Measurements from ENCODE around the gene RAB22A.

Gene RAB22A

DNA sequence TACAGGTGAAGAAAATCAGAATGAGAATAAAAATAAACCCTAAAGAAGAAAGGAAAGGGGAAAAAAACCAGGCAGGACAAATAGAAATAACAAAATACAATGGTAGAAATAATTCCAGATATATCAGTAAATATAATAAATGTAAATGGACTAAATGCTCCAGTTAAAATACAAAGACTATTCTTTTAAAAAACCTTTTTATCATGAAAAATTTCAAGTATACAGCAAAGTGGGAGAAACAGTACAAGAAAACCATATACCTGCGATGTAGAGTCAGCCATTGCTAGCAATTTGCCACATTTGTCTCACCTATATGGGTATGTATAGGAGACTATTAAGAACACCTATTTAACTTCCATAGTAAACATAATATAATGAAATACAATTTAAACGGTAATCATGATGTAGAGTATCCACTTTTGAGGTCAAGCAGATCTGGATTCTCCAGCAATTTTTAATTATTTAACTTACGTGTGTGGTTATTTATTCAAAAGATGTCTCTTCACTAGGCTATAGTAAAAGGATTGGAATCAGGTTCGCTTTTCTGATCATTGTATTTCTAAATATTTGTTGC lies 78.6 kb downstream of the RAB22A start:
- in situ Hi-C loops (cut with HindIII; ENCODE audit: low pct_unique_long_range_greater_than_20kb, low sequenced_read_pairs) = no loop called here
- DNase-seq (ENCODE audit: low read depth in 1 of 2, low spot score in 1 of 2) = no peak

DNA sequence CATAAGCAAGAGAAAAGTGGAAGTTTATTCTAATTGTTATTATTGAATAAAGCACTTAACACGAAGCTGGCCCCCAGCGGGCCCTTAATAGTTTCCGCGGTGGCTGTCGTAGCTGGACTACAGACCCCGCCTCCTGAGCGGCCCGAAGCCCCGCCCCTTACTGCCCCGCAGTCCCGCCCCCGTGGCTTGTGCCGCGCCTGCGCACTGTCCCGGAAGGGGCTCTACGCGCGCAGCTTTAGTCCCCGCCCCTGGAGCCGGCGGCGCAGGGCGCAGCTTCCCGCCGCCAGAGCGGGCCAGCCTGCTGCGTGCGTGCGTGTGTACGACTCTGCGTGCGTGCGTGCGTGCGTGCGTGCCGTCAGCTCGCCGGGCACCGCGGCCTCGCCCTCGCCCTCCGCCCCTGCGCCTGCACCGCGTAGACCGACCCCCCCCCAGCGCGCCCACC lies 79.4 kb downstream of the RAB22A start, which contains the start of gene VAPB:
VAPB (plus strand) TSS at position 348 of the 442 bp plus-strand sequence. CDS start 231 bp downstream, outside the sequence.
- DNase-seq (ENCODE audit: low read depth in 1 of 2, low spot score in 1 of 2) = peak; percentile 81 to 98
- TF ChIP-seq JUND (IDR thresholded peaks at IDR 0.05; ENCODE audit: low read depth) = no peak
- in situ Hi-C loops (cut with HindIII; ENCODE audit: low pct_unique_long_range_greater_than_20kb, low sequenced_read_pairs) = no loop called here

More for the DNA sequence above, 78.6 kb downstream of the RAB22A start:
- TF ChIP-seq JUND (IDR thresholded peaks at IDR 0.05; ENCODE audit: low read depth) = no peak

DNA sequence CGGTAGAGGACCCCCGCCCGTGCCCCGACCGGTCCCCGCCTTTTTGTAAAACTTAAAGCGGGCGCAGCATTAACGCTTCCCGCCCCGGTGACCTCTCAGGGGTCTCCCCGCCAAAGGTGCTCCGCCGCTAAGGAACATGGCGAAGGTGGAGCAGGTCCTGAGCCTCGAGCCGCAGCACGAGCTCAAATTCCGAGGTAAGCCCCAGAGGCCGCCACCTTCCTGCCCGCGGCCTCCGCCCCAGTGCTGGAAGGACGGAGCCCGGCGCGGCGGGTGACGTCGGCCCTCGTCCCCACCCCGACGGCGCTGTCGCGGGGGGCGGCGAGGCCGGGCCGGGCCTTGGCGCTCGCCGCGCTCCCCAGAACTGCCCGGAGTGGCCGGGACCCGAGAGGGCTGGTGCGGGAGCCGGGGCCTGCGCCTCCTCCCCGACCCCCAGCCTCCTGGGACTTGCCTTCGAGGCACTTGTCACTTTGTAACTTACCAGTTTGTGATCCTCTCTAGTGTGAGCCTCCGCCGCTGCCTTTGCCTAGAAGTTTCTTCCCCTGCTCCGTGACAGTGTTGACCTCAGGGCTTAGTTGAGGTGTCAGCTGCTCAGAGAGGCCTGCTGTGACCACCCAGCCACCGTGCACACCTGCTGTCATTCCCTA lies 79.9 kb downstream of the RAB22A start:
- in situ Hi-C loops (cut with HindIII; ENCODE audit: low pct_unique_long_range_greater_than_20kb, low sequenced_read_pairs) = no loop called here
- DNase-seq (ENCODE audit: low read depth in 1 of 2, low spot score in 1 of 2) = peak; percentile 18 to 61
- TF ChIP-seq JUND (IDR thresholded peaks at IDR 0.05; ENCODE audit: low read depth) = no peak

GRCh38 chr20:58389968-58390658 lies 80.6 kb downstream of the RAB22A start:
- no peak for DNase-seq (ENCODE audit: low read depth in 1 of 2, low spot score in 1 of 2)
- in situ Hi-C loops (cut with HindIII; ENCODE audit: low pct_unique_long_range_greater_than_20kb, low sequenced_read_pairs) = no loop called here
- TF ChIP-seq JUND (IDR thresholded peaks at IDR 0.05; ENCODE audit: low read depth) = no peak

- no peak for TF ChIP-seq JUND (IDR thresholded peaks at IDR 0.05; ENCODE audit: low read depth)
- no peak for DNase-seq (ENCODE audit: low read depth in 1 of 2, low spot score in 1 of 2)
- in situ Hi-C loops (cut with HindIII; ENCODE audit: low pct_unique_long_range_greater_than_20kb, low sequenced_read_pairs) = no loop called here
Observed at GRCh38 chr20:58390659-58391035, 81.1 kb downstream of the RAB22A start.

GRCh38 chr20:58392286-58392685 lies 82.8 kb downstream of the RAB22A start:
- in situ Hi-C loops (cut with HindIII; ENCODE audit: low pct_unique_long_range_greater_than_20kb, low sequenced_read_pairs) = no loop called here
- TF ChIP-seq JUND (IDR thresholded peaks at IDR 0.05; ENCODE audit: low read depth) = no peak
- no peak for DNase-seq (ENCODE audit: low read depth in 1 of 2, low spot score in 1 of 2)

DNA sequence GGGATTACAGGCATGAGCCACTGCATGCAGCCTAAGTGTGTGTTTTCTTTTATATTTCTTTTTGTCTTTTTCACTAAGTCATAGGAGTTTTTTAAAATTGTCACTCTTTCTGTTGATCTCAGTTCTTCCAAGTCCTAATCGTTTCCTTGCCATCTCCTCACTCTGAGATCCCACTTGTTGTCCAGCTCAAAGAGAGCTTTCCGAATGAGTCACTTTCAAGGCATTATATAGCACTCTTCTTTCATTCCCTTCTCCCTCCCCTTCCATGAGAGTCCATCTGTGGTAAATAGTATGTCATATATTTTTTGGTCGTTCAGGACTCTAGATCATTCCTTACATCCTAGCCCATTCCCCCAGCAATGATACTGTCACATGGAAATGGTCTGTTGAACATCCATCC lies 83.8 kb downstream of the RAB22A start:
- in situ Hi-C loops (cut with HindIII; ENCODE audit: low pct_unique_long_range_greater_than_20kb, low sequenced_read_pairs) = no loop called here
- DNase-seq (ENCODE audit: low read depth in 1 of 2, low spot score in 1 of 2) = no peak
- TF ChIP-seq JUND (IDR thresholded peaks at IDR 0.05; ENCODE audit: low read depth) = no peak

GRCh38 chr20:58394801-58395200 lies 85.3 kb downstream of the RAB22A start:
- TF ChIP-seq JUND (IDR thresholded peaks at IDR 0.05; ENCODE audit: low read depth) = no peak
- no peak for DNase-seq (ENCODE audit: low read depth in 1 of 2, low spot score in 1 of 2)
- in situ Hi-C loops (cut with HindIII; ENCODE audit: low pct_unique_long_range_greater_than_20kb, low sequenced_read_pairs) = no loop called here

- no peak for DNase-seq (ENCODE audit: low read depth in 1 of 2, low spot score in 1 of 2)
- in situ Hi-C loops (cut with HindIII; ENCODE audit: low pct_unique_long_range_greater_than_20kb, low sequenced_read_pairs) = no loop called here
- no peak for TF ChIP-seq JUND (IDR thresholded peaks at IDR 0.05; ENCODE audit: low read depth)
Observed at GRCh38 chr20:58395604-58396003, 86.1 kb downstream of the RAB22A start.

DNA sequence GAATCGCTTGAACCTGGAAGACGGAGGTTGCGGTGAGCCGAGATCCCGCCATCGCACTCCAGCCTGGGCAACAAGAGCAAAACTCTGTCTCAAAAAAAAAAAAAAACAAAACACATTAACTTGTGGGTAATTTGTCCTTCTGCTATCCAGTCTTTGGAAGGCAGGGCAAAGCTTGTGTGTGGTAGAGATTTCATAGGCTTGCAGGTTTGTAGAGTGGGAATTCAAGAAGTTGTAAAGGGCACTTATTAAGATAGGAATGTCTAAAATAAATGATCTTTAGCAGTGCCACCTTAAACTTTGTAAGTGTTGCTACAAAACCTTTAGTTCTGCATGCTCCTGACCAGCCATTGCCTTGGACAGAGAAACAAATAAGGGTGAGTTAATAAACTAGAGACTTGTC lies 87.9 kb downstream of the RAB22A start:
- DNase-seq (ENCODE audit: low read depth in 1 of 2, low spot score in 1 of 2) = no peak
- no peak for TF ChIP-seq JUND (IDR thresholded peaks at IDR 0.05; ENCODE audit: low read depth)
- in situ Hi-C loops (cut with HindIII; ENCODE audit: low pct_unique_long_range_greater_than_20kb, low sequenced_read_pairs) = no loop called here

DNA sequence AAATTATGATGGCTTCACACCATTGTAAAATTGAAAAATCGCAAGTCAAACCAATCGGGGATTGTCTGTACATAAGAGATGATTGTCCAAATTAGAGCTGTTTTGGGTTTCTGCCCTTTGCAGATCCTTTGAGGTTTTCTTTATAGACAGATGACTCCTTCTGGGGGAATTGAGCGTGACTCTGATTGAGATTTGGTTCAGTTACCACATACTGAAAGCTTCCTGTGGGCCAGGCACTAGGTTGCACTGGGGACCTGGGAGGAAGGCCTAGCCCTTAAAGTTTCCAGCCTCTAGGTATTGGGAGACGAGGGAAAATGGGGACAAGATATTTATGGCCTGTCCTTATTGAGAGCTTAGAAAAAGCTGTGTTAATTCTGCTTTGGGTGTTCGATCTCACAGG lies 88.7 kb downstream of the RAB22A start:
- in situ Hi-C loops (cut with HindIII; ENCODE audit: low pct_unique_long_range_greater_than_20kb, low sequenced_read_pairs) = no loop called here
- TF ChIP-seq JUND (IDR thresholded peaks at IDR 0.05; ENCODE audit: low read depth) = no peak
- no peak for DNase-seq (ENCODE audit: low read depth in 1 of 2, low spot score in 1 of 2)

- no peak for TF ChIP-seq JUND (IDR thresholded peaks at IDR 0.05; ENCODE audit: low read depth)
- in situ Hi-C loops (cut with HindIII; ENCODE audit: low pct_unique_long_range_greater_than_20kb, low sequenced_read_pairs) = no loop called here
- DNase-seq (ENCODE audit: low read depth in 1 of 2, low spot score in 1 of 2) = no peak
Observed at GRCh38 chr20:58399926-58400325, 90.4 kb downstream of the RAB22A start.

DNA sequence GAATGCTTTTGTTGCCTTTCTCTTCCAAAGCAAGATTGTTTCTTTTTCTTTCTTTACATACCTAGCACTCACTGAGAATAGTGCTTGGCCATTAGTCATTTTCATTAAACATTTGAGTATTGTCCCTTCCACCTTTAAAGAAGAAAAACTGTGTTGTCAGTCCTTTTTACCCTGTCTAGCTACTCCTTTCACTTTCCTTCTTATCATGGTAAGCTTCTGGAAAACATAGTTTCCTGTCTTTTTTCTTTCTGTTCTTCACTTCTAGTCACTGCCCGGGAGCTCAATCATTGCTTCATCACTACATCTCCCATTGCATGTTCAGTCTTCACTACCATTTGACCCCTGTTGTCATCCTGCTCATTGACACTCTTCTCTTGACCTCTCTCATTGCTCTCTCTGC lies 91.6 kb downstream of the RAB22A start:
- DNase-seq (ENCODE audit: low read depth in 1 of 2, low spot score in 1 of 2) = no peak
- TF ChIP-seq JUND (IDR thresholded peaks at IDR 0.05; ENCODE audit: low read depth) = no peak
- in situ Hi-C loops (cut with HindIII; ENCODE audit: low pct_unique_long_range_greater_than_20kb, low sequenced_read_pairs) = no loop called here
